Activated naive CD8-positive, alpha-beta T cell treated with anti-CD3 and anti-CD28 coated beads for 36 hours (primary cell): ENCODE measurements around the gene CABLES1. TPM values are rescaled to one million over a fixed set of nuclear protein-coding genes. Genes with fewer than 3 reads are reported as not detected.

Source experiments
- DNase-seq: peaks from one replicate; pipeline ENCODE4 v3.0.0; 2021
- H3K27ac Mint-ChIP-seq: one replicate; pipeline ENCODE4 v1.8.0; 2022; ENCODE audit warnings: mild to moderate bottlenecking, moderate library complexity, mixed read lengths
- H3K27me3 Mint-ChIP-seq: one replicate; pipeline ENCODE4 v1.8.0; 2022; ENCODE audit warnings: mild to moderate bottlenecking, mixed read lengths
- H3K36me3 Mint-ChIP-seq: one replicate; pipeline ENCODE4 v1.8.0; 2021; ENCODE audit warnings: mild to moderate bottlenecking, mixed read lengths
- H3K4me1 Mint-ChIP-seq: one replicate; pipeline ENCODE4 v1.8.0; 2021; ENCODE audit warnings: mixed read lengths
- H3K4me3 Mint-ChIP-seq: one replicate; pipeline ENCODE4 v1.8.0; 2022; ENCODE audit warnings: mild to moderate bottlenecking, moderate library complexity, mixed read lengths
- H3K9me3 Mint-ChIP-seq: one replicate; pipeline ENCODE4 v1.8.0; 2022; ENCODE audit warnings: mixed read lengths
- total RNA-seq, 2 experiments: library from RNA; stranded (reverse); gene quantifications; one replicate each; pipeline ENCODE4 v1.2.3, GENCODE V29; 2021

The CABLES1 gene
- total RNA-seq, 2 experiments from 2014 or later: 10.0 to 11.8 TPM

- no peaks in the 10 kb centered on the region for H3K36me3 Mint-ChIP-seq
- H3K27me3 Mint-ChIP-seq: peaks cover 22% of the 10 kb centered on the region
- H3K4me1 Mint-ChIP-seq: peaks cover 10% of the 10 kb centered on the region
- no peak for DNase-seq
- no peaks in the 10 kb centered on the region for H3K9me3 Mint-ChIP-seq
- H3K4me3 Mint-ChIP-seq: no peak overlapping the region
- H3K27ac Mint-ChIP-seq: no peak overlapping the region
These were observed 5.8 kb upstream of the CABLES1 start for GRCh38 chr18:23129355-23130002.

DNA sequence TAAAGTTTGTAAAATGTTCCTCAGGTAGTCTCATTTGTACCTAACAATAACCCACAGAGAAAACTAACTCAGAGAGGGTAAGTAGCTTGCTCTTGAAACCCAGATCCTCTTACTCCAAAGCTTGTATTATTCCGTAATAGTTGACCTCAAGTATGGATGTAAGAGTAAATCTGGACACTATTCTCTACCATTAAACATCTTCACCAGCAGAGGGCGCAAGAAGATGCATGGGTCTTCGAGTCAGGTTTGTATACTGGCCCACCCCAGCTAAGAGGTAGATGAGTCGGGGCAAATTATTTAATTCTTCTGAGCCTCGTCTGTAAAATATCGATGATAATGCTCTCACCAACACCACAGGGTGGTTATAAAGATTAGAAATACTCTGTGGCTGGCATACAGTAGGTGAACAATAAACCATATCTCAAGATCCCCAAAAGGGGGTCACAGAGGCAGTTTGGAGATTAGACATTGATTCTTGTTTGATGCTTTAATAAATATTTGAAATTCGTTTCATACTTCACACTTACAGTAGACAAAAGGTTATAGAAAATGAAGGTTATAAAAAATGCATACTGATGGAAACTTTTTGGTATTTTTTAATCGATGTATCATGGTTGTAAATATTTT lies 3.5 kb upstream of the CABLES1 start:
- H3K36me3 Mint-ChIP-seq: no peaks in the 10 kb centered on the region
- peak; percentile 40 for DNase-seq
- H3K27ac Mint-ChIP-seq: no peak overlapping the region
- H3K4me1 Mint-ChIP-seq: peaks cover 20% of the 10 kb centered on the region
- H3K4me3 Mint-ChIP-seq: no peak overlapping the region
- H3K27me3 Mint-ChIP-seq: peaks cover 35% of the 10 kb centered on the region
- H3K9me3 Mint-ChIP-seq: no peaks in the 10 kb centered on the region

DNA sequence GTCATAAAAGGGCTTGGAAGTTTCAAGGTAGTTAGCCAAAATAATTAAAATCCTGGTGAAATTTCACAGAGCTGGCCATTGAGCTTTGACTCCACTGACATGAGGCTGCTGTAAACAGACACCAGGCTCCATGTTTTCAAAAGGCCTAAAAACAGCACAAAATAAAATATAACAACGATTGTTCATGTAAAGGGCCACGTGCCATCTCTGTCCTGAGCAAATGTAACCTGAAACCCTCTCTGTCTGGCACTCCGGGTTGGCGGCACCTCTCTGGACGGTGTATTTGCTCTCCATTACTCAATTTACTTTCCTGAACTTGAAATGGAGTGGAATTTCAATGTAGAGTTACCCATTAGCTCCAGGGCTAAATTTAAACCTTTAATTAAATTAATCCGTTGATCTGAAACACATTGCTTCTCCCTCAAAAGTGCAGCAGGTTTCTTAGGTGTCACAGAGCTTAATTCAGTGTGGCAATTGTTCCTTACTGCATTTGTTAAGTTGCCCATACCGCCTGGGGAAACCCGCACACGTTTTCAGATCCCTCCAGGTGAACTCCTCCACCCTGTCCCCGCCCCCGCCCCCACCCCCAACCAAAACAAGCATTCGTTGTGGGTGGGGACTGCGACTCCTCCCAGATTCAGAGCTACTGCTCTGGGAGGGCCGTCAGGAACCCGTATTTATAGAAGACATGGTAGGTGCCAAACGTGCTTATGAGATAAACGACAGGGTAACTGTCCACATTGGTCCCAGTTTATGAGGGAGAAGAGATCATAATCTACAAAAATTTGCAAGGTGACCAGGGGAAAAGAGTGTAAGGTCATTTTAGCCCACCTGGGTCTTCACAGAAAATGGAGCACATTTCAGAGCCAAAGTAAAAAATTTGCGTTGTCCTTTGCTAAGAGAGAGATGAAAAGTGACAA lies 1.2 kb upstream of the CABLES1 start:
- DNase-seq: peak; percentile 47
- H3K4me3 Mint-ChIP-seq: peak overlapping the region; percentile 75
- H3K4me1 Mint-ChIP-seq: peaks cover 25% of the 10 kb centered on the region
- H3K9me3 Mint-ChIP-seq: no peaks in the 10 kb centered on the region
- peaks cover 4% of the 10 kb centered on the region for H3K36me3 Mint-ChIP-seq
- no peak overlapping the region for H3K27ac Mint-ChIP-seq
- peaks cover 56% of the 10 kb centered on the region for H3K27me3 Mint-ChIP-seq

- DNase-seq: peak; percentile 24
- H3K9me3 Mint-ChIP-seq: no peaks in the 10 kb centered on the region
- H3K27me3 Mint-ChIP-seq: peaks cover 56% of the 10 kb centered on the region
- H3K4me3 Mint-ChIP-seq: peak overlapping the region; percentile 18
- H3K4me1 Mint-ChIP-seq: peaks cover 25% of the 10 kb centered on the region
- H3K36me3 Mint-ChIP-seq: peaks cover 6% of the 10 kb centered on the region
- no peak overlapping the region for H3K27ac Mint-ChIP-seq
These were observed 453 bp downstream of the CABLES1 start for GRCh38 chr18:23135550-23136325.

DNA sequence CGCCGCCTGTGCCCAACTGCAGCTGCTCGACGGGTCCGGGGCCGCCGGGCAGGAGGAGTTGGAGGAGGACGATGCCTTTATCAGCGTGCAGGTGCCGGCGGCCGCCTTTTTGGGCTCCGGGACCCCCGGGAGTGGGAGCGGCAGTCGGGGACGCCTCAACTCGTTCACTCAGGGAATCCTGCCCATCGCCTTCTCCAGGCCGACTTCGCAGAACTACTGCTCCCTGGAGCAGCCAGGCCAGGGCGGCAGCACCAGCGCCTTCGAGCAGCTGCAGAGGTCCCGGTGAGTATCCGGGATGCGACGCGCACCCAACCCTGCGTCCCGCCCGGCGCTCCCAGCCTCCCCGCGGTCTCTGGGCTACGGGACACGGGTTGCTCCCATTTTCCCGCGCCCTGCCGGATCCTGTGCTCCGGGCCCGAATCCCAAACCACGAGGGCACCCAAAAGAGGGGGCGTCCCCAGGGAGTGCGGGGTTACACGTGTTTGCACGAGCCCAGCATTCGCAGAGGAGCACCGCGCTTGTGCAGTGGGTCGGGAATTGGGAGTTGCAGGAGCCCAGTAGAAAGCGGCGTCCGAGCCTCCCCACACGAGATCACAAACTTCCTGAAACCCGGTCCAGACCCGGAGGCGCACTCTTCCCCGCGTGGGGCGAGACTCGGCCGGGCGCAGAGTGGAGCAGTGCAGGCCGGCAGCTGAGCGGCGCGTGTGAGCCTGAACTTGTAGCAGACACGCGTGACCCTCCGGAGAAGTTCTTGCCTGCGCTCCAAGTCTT lies 1.2 kb downstream of the CABLES1 start:
- H3K27me3 Mint-ChIP-seq: peaks cover 56% of the 10 kb centered on the region
- peaks cover 25% of the 10 kb centered on the region for H3K4me1 Mint-ChIP-seq
- peaks cover 6% of the 10 kb centered on the region for H3K36me3 Mint-ChIP-seq
- peak; percentile 26 for DNase-seq
- H3K9me3 Mint-ChIP-seq: no peaks in the 10 kb centered on the region
- H3K27ac Mint-ChIP-seq: no peak overlapping the region
- H3K4me3 Mint-ChIP-seq: peak overlapping the region; percentile 70

GRCh38 chr18:23137097-23137635 lies 1.9 kb downstream of the CABLES1 start:
- Mint-ChIP-seq H3K27ac (no peak overlapping the region), H3K4me1 (peaks cover 21% of the 10 kb centered on the region), H3K27me3 (peaks cover 51% of the 10 kb centered on the region), H3K36me3 (peaks cover 6% of the 10 kb centered on the region), H3K9me3 (no peaks in the 10 kb centered on the region), H3K4me3 (peak overlapping the region; percentile 70)
- DNase-seq: no peak

DNA sequence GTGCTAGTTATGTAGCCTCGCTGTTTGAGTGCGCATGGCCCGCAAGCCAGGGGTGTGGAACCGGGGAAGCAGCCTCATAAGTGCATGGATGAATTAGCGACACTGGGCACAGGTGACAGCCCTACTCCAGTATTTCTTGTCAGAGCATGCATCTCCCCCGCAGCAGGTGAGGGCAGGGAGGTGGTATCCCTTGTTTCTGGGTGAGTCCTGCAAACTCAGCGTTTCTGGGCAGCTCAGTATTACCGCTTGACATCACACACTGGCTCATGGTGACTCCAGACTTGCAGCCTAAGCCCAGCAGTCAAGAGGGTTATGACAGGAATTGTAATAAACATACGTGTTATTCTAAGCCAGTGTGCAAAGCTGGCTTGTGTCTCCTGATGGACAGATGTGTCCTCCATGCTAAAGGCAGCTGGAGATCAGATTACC lies 2.5 kb downstream of the CABLES1 start:
- Mint-ChIP-seq H3K4me1 (peaks cover 24% of the 10 kb centered on the region), H3K4me3 (peak overlapping the region; percentile 70), H3K9me3 (no peaks in the 10 kb centered on the region), H3K27me3 (peaks cover 44% of the 10 kb centered on the region), H3K36me3 (peaks cover 6% of the 10 kb centered on the region), H3K27ac (no peak overlapping the region)
- DNase-seq: no peak

- Mint-ChIP-seq H3K9me3 (no peaks in the 10 kb centered on the region), H3K27me3 (peaks cover 44% of the 10 kb centered on the region), H3K36me3 (peaks cover 6% of the 10 kb centered on the region), H3K4me1 (peaks cover 29% of the 10 kb centered on the region), H3K27ac (no peak overlapping the region), H3K4me3 (no peak overlapping the region)
- no peak for DNase-seq
These were observed 3.2 kb downstream of the CABLES1 start for GRCh38 chr18:23138471-23138870.

GRCh38 chr18:23141104-23141999 lies 6.1 kb downstream of the CABLES1 start:
- Mint-ChIP-seq H3K27ac (no peak overlapping the region), H3K9me3 (no peaks in the 10 kb centered on the region), H3K4me1 (peaks cover 25% of the 10 kb centered on the region), H3K27me3 (peaks cover 25% of the 10 kb centered on the region), H3K36me3 (peaks cover 6% of the 10 kb centered on the region), H3K4me3 (no peak overlapping the region)
- DNase-seq: no peak

- DNase-seq: no peak
- Mint-ChIP-seq H3K9me3 (no peaks in the 10 kb centered on the region), H3K27me3 (peaks cover 15% of the 10 kb centered on the region), H3K27ac (no peak overlapping the region), H3K4me1 (peaks cover 18% of the 10 kb centered on the region), H3K4me3 (no peak overlapping the region), H3K36me3 (peaks cover 4% of the 10 kb centered on the region)
These were observed 7.1 kb downstream of the CABLES1 start for GRCh38 chr18:23142251-23142929.

- peaks cover 6% of the 10 kb centered on the region for H3K27me3 Mint-ChIP-seq
- peaks cover 18% of the 10 kb centered on the region for H3K4me1 Mint-ChIP-seq
- H3K27ac Mint-ChIP-seq: no peak overlapping the region
- no peaks in the 10 kb centered on the region for H3K9me3 Mint-ChIP-seq
- no peak overlapping the region for H3K4me3 Mint-ChIP-seq
- H3K36me3 Mint-ChIP-seq: peaks cover 2% of the 10 kb centered on the region
- no peak for DNase-seq
These were observed 7.9 kb downstream of the CABLES1 start for GRCh38 chr18:23143016-23143814.

- Mint-ChIP-seq H3K27me3 (peaks cover under 1% of the 10 kb centered on the region), H3K36me3 (peaks cover 2% of the 10 kb centered on the region), H3K9me3 (no peaks in the 10 kb centered on the region), H3K4me1 (peaks cover 18% of the 10 kb centered on the region), H3K27ac (no peak overlapping the region), H3K4me3 (no peak overlapping the region)
- DNase-seq: no peak
These were observed 8.6 kb downstream of the CABLES1 start for GRCh38 chr18:23143815-23144261.
